ENCODE data around the gene TYW1B.

DNA sequence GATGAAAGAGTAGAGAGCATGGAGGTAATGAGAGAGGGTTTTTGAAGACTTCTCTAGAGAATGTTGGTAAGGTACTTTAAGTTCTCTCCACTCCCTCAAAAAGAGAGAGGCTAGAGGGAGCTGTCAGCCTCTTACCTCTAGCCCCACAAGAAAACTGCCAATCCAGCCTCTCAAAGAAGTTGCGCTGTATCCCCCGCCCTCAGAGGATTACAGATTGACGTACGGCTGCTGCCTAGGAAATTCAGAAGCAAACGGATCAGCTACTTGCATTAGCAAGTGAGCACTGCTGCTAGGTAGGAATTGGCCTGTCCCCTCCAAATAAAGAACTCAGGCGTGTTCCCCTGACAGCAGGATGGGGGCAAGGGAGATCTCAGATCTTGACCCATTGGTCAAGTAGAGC lies 34.2 kb downstream of the TYW1B start:
- TF ChIP-seq POLR2AphosphoS5 (IDR thresholded peaks at IDR 0.05) (no peak), POLR2A (IDR thresholded peaks at IDR 0.05) (no peak)
- TF ChIP-seq, protein P1, sequence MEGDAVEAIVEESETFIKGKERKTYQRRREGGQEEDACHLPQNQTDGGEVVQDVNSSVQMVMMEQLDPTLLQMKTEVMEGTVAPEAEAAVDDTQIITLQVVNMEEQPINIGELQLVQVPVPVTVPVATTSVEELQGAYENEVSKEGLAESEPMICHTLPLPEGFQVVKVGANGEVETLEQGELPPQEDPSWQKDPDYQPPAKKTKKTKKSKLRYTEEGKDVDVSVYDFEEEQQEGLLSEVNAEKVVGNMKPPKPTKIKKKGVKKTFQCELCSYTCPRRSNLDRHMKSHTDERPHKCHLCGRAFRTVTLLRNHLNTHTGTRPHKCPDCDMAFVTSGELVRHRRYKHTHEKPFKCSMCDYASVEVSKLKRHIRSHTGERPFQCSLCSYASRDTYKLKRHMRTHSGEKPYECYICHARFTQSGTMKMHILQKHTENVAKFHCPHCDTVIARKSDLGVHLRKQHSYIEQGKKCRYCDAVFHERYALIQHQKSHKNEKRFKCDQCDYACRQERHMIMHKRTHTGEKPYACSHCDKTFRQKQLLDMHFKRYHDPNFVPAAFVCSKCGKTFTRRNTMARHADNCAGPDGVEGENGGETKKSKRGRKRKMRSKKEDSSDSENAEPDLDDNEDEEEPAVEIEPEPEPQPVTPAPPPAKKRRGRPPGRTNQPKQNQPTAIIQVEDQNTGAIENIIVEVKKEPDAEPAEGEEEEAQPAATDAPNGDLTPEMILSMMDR (IDR thresholded peaks at IDR 0.05): no peak

Measured in breast epithelium (tissue), 3 donors.